HL-60 (cell line): ENCODE results near the gene POC1A.

Source experiments
- DNase-seq, 2 experiments: peaks; one replicate each; pipeline ENCODE4 v3.0.0-alpha.2; 2010 to 2020; ENCODE audit warnings: low read depth in 1 of 2, low spot score in 1 of 2
- H3K27ac ChIP-seq: fragments of 250-450 bp; sonication (Bioruptor Pico); replicated peaks from 2 replicates; pipeline ENCODE4 v1.5.1; 2020; ENCODE audit warnings: mild to moderate bottlenecking, moderate library complexity
- H3K27me3 ChIP-seq: fragments of 250-450 bp; sonication (Bioruptor Pico); 2 replicates; pipeline ENCODE4 v1.5.1; 2021; ENCODE audit warnings: mild to moderate bottlenecking, moderate library complexity; ENCODE audit not compliant: insufficient read depth, poor library complexity, severe bottlenecking
- H3K4me3 ChIP-seq: replicated peaks from 2 replicates; pipeline ENCODE4 v1.5.1; 2011; ENCODE audit warnings: mild to moderate bottlenecking, control low read depth, low read length; ENCODE audit not compliant: insufficient read depth
- GABPA ChIP-seq: IDR thresholded peaks from 2 replicates; pipeline ENCODE4 v1.6.1; 2012; ENCODE audit warnings: low read depth
- POLR2AphosphoS5 ChIP-seq: IDR thresholded peaks from 2 replicates; pipeline ENCODE4 v1.6.1; 2012; ENCODE audit warnings: low read depth
- SPI1 ChIP-seq: IDR thresholded peaks from 2 replicates; pipeline ENCODE4 v1.6.1; 2012; ENCODE audit warnings: low read depth, mild to moderate bottlenecking, borderline replicate concordance
- TF ChIP-seq, protein P1 (sequence below): IDR thresholded peaks from one replicate; pipeline ENCODE4 v1.5.1; 2011; ENCODE audit warnings: low read length, control low read depth, inconsistent platforms; ENCODE audit not compliant: insufficient read depth
- TF ChIP-seq, protein P2 (sequence below): IDR thresholded peaks from 2 replicates; pipeline ENCODE4 v1.6.1; 2012; ENCODE audit warnings: low read depth; ENCODE audit not compliant: insufficient replicate concordance

POC1A gene

DNA sequence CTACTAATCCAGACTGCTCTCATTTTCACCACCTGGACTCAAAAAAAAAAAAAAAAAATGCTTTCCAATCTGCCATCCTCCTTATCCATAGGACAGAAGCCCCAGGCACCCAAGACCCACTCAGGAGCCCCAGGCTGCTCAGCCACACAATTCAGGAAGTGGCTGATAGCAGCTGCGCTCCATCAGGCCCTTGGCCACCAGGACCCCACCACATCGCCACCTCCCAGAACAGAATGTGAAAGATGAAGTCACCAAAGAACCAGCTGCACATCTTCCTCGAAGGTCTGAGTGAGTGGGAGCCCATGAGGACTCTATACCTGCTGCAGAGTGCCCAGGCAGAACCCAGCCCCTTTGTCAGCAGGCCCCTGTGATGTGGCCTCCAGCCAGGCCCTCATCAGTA lies 19.5 kb downstream of the POC1A start:
- Histone ChIP-seq H3K4me3 (no peak overlapping the region), H3K27ac (no peak overlapping the region), H3K27me3 (no peaks in the 10 kb centered on the region)
- DNase-seq = no peak
- TF ChIP-seq SPI1 (peak; percentile 45; the same call in 1 of the 2 replicates), GABPA (no peak)
- TF ChIP-seq, protein P1, sequence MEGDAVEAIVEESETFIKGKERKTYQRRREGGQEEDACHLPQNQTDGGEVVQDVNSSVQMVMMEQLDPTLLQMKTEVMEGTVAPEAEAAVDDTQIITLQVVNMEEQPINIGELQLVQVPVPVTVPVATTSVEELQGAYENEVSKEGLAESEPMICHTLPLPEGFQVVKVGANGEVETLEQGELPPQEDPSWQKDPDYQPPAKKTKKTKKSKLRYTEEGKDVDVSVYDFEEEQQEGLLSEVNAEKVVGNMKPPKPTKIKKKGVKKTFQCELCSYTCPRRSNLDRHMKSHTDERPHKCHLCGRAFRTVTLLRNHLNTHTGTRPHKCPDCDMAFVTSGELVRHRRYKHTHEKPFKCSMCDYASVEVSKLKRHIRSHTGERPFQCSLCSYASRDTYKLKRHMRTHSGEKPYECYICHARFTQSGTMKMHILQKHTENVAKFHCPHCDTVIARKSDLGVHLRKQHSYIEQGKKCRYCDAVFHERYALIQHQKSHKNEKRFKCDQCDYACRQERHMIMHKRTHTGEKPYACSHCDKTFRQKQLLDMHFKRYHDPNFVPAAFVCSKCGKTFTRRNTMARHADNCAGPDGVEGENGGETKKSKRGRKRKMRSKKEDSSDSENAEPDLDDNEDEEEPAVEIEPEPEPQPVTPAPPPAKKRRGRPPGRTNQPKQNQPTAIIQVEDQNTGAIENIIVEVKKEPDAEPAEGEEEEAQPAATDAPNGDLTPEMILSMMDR = no peak

DNA sequence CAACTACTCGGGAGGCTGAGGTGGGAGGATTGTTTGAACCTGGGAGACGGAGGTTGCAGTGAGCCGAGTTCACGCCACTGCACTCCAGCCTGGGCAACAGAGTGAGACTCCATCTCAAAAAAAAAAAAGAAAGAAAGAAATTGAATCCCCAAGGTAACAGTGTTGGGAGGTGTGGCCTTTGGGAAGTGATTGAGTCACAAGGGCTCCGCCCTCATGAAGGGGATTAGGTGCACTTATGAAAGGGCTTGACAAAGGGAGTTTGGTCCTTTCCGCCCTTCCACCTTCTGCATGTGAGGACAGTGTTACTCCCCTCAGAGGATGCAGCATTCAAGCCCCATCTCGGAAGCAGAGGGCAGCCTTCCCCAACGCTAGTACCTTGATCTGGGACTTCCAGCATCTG lies 21.3 kb downstream of the POC1A start:
- Histone ChIP-seq H3K27ac (no peak overlapping the region), H3K27me3 (no peaks in the 10 kb centered on the region), H3K4me3 (no peak overlapping the region)
- TF ChIP-seq, protein P1 = no peak
- no peak for TF ChIP-seq SPI1
- TF ChIP-seq POLR2AphosphoS5 = no peak
- TF ChIP-seq, protein P2, sequence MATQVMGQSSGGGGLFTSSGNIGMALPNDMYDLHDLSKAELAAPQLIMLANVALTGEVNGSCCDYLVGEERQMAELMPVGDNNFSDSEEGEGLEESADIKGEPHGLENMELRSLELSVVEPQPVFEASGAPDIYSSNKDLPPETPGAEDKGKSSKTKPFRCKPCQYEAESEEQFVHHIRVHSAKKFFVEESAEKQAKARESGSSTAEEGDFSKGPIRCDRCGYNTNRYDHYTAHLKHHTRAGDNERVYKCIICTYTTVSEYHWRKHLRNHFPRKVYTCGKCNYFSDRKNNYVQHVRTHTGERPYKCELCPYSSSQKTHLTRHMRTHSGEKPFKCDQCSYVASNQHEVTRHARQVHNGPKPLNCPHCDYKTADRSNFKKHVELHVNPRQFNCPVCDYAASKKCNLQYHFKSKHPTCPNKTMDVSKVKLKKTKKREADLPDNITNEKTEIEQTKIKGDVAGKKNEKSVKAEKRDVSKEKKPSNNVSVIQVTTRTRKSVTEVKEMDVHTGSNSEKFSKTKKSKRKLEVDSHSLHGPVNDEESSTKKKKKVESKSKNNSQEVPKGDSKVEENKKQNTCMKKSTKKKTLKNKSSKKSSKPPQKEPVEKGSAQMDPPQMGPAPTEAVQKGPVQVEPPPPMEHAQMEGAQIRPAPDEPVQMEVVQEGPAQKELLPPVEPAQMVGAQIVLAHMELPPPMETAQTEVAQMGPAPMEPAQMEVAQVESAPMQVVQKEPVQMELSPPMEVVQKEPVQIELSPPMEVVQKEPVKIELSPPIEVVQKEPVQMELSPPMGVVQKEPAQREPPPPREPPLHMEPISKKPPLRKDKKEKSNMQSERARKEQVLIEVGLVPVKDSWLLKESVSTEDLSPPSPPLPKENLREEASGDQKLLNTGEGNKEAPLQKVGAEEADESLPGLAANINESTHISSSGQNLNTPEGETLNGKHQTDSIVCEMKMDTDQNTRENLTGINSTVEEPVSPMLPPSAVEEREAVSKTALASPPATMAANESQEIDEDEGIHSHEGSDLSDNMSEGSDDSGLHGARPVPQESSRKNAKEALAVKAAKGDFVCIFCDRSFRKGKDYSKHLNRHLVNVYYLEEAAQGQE = no peak
- TF ChIP-seq GABPA = no peak
- no peak for DNase-seq

DNA sequence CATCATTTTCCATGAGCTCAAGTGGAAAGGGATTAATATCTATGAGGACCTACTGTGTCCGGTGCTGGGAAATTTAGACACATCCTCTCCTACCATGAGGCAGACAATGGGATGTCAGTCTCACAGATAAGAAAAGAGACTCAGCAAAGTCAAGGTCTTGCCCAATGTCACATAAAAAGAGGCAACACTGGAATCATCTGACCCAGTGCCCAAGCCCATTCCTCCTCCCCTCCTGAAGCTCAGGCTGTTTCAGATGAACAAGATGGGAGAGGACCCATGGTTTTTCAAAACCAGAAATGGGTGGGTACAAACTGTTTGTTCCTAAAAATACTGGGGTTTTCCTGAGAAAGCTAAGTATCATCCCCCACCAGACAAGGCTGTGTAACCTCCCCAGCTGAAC lies 22.2 kb downstream of the POC1A start:
- Histone ChIP-seq H3K27me3 (no peaks in the 10 kb centered on the region), H3K4me3 (no peak overlapping the region), H3K27ac (no peak overlapping the region)
- TF ChIP-seq, protein P2 = no peak
- no peak for TF ChIP-seq POLR2AphosphoS5
- no peak for TF ChIP-seq SPI1
- no peak for TF ChIP-seq GABPA
- TF ChIP-seq, protein P1 = no peak
- no peak for DNase-seq

DNA sequence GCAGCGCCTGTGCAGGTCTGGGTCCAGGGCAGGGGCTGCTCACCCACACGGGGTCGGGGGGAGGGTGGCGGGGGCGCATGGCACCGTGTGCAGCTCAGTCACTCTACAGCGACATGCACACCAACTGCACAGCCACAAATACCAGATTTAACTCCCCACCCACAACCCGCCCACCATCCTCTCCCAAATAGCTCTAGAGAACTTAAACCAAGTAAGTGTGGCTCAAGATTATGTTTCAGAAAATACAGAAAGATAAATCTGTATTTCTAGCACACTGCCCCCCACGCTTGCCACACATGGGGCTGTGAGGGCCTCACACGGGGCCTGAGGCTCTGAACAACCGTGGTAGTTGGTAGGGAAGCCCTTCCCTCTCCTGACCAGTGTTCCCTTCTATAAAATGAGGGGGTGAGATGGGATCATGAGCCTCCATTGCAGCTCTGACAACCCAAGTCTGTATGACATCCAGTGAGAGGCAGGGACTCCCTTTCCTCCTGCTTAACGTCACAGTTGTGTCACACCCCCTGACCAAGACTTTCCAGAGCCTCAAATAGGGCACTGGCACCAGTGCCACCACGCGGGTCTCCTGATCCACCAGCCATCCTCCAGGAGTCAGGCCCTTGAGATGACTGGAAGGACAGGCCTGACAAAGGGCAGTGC lies 23.1 kb downstream of the POC1A start:
- Histone ChIP-seq H3K27ac (no peak overlapping the region), H3K4me3 (no peak overlapping the region), H3K27me3 (no peaks in the 10 kb centered on the region)
- no peak for TF ChIP-seq POLR2AphosphoS5
- TF ChIP-seq GABPA = no peak
- DNase-seq = no peak
